ENCODE data around the gene NPVF.

- no peak for TF ChIP-seq CTCF (IDR thresholded peaks at IDR 0.05)
- no peak for TF ChIP-seq POLR2A (IDR thresholded peaks at IDR 0.05)
These were observed 21.5 kb upstream of the NPVF start for GRCh38 chr7:25249772-25250171.

Measured in esophagus squamous epithelium (tissue), 4 donors.